ENCODE data around the gene APOL4.
"Not testable (repeated sequence)": the region's sequence is repeated elsewhere in the genome, so short reads cannot be mapped to it uniquely, and the experiment has no call there.

The APOL4 gene

GRCh38 chr22:36206255-36206654 is 4.6 kb upstream of the APOL4 start:
- no peak for DNase-seq (ENCODE audit: low read depth)

GRCh38 chr22:36205573-36205972 is 4.0 kb upstream of the APOL4 start:
- not testable (repeated sequence) for DNase-seq (ENCODE audit: low read depth)

- DNase-seq (ENCODE audit: low read depth) = no peak
Measured at GRCh38 chr22:36204632-36205015, 3.0 kb upstream of the APOL4 start.

GRCh38 chr22:36204001-36204631 is 2.5 kb upstream of the APOL4 start:
- DNase-seq (ENCODE audit: low read depth) = no peak

GRCh38 chr22:36203441-36203840 is 1.8 kb upstream of the APOL4 start:
- DNase-seq (ENCODE audit: low read depth) = not testable (repeated sequence)

- not testable (repeated sequence) for DNase-seq (ENCODE audit: low read depth)
Measured at GRCh38 chr22:36202906-36203305, 1.3 kb upstream of the APOL4 start.

GRCh38 chr22:36201025-36201424 is 584 bp downstream of the APOL4 start:
- not testable (repeated sequence) for DNase-seq (ENCODE audit: low read depth)

GRCh38 chr22:36199001-36199551 is 2.5 kb downstream of the APOL4 start:
- DNase-seq (ENCODE audit: low read depth) = no peak

- no peak for DNase-seq (ENCODE audit: low read depth)
Measured at GRCh38 chr22:36198536-36198935, 3.1 kb downstream of the APOL4 start.

GRCh38 chr22:36197514-36198146 is 4.0 kb downstream of the APOL4 start:
- no peak for DNase-seq (ENCODE audit: low read depth)

- DNase-seq (ENCODE audit: low read depth) = no peak
Measured at GRCh38 chr22:36197065-36197440, 4.6 kb downstream of the APOL4 start.

- DNase-seq (ENCODE audit: low read depth) = no peak
Measured at GRCh38 chr22:36196254-36197064, 5.2 kb downstream of the APOL4 start.

- no peak for DNase-seq (ENCODE audit: low read depth)
Measured at GRCh38 chr22:36194971-36195370, 6.6 kb downstream of the APOL4 start.

GRCh38 chr22:36194385-36194784 is 7.2 kb downstream of the APOL4 start:
- no peak for DNase-seq (ENCODE audit: low read depth)

- DNase-seq (ENCODE audit: low read depth) = no peak
Measured at GRCh38 chr22:36193577-36193976, 8.0 kb downstream of the APOL4 start.

- DNase-seq (ENCODE audit: low read depth) = no peak
Measured at GRCh38 chr22:36193171-36193570, 8.4 kb downstream of the APOL4 start.

- DNase-seq (ENCODE audit: low read depth) = no peak
Measured at GRCh38 chr22:36192542-36192941, 9.1 kb downstream of the APOL4 start.

GRCh38 chr22:36191106-36191836 is 10.3 kb downstream of the APOL4 start:
- no peak for DNase-seq (ENCODE audit: low read depth)

- not testable (repeated sequence) for DNase-seq (ENCODE audit: low read depth)
Measured at GRCh38 chr22:36187862-36188261, 13.7 kb downstream of the APOL4 start.

- DNase-seq (ENCODE audit: low read depth) = no peak
Measured at GRCh38 chr22:36185828-36186624, 15.6 kb downstream of the APOL4 start.

GRCh38 chr22:36184433-36185025 is 17.1 kb downstream of the APOL4 start:
- no peak for DNase-seq (ENCODE audit: low read depth)
